Keratinocyte (primary cell): ENCODE measurements around the gene MED17.

Source experiments
- CTCF ChIP-seq, 3 experiments: IDR thresholded peaks in 1 of 3; conservative IDR thresholded peaks in 1 of 3; optimal IDR thresholded peaks in 1 of 3; 2 replicates in 2 of 3; 3 replicates in 1 of 3; pipeline versions ENCODE3 to v1.5.1; 2011; ENCODE audit warnings: low read length in 3 of 3, mild to moderate bottlenecking in 3 of 3, moderate library complexity in 2 of 3, control low read depth in 1 of 3, inconsistent platforms in 1 of 3; ENCODE audit not compliant: insufficient read depth in 2 of 3; ENCODE audit errors: extremely low read depth in 1 of 3
- EZH2 ChIP-seq: IDR thresholded peaks from one replicate; pipeline ENCODE4 v1.6.1; 2012; ENCODE audit warnings: inconsistent platforms, mild to moderate bottlenecking, low read length, moderate library complexity

GRCh38 chr11:93783362-93783761, 720 bp upstream of the MED17 start:
- TF ChIP-seq CTCF (optimal IDR thresholded peaks at IDR 0.05 in 1 of 3, IDR thresholded peaks at IDR 0.05 in 1 of 3, conservative IDR thresholded peaks at IDR 0.05 in 1 of 3; ENCODE audit: extremely low read depth in 1 of 3, insufficient read depth in 2 of 3, low read length in 3 of 3): no peak
- TF ChIP-seq EZH2: no peak
